ENCODE data around the gene RMRP. TPM values are rescaled to one million over a fixed set of nuclear protein-coding genes. Genes with fewer than 3 reads are reported as not detected.

Gene RMRP
- total and polyA plus RNA-seq, 2 experiments from 2014 or later: 15.3 to 8,626 TPM

GRCh38 chr9:35695943-35696401 lies 38.2 kb upstream of the RMRP start:
- no peaks in the 10 kb centered on the region for H3K27me3 ChIP-seq (ENCODE audit: insufficient read depth)
- H4K20me1 ChIP-seq (replicated peaks; ENCODE audit: insufficient read depth): no peaks in the 10 kb centered on the region
- Mint-ChIP-seq H3K9me3 (no peaks in the 10 kb centered on the region; the same call in 1 of the 3 replicates), H3K27me3 (ENCODE audit: insufficient read depth, low read depth, poor library complexity) (peaks cover 5% of the 10 kb centered on the region), H3K4me1 (peaks cover 9% of the 10 kb centered on the region), H3K36me3 (ENCODE audit: low read depth) (peaks cover 3% of the 10 kb centered on the region), H3K27ac (no peak overlapping the region), H3K4me3 (no peak overlapping the region)
- DNase-seq (ENCODE audit: low spot score) (no peak), ATAC-seq (no peak)
- H3K4me2 ChIP-seq: no peak overlapping the region
- peaks cover 19% of the 10 kb centered on the region; the same call in 1 of the 2 replicates for H3K36me3 ChIP-seq (ENCODE audit: insufficient read depth)
- TF ChIP-seq ETS1 (IDR thresholded peaks at IDR 0.05) (no peak), EZH2phosphoT487 (IDR thresholded peaks at IDR 0.05; ENCODE audit: unreplicated experiment) (no peak), REST (IDR thresholded peaks at IDR 0.05; ENCODE audit: unreplicated experiment) (no peak), STAT1 (IDR thresholded peaks at IDR 0.05; ENCODE audit: unreplicated experiment) (no peak), POLR2AphosphoS5 (IDR thresholded peaks at IDR 0.05; ENCODE audit: low read depth) (no peak), CTCF (conservative IDR thresholded peaks at IDR 0.05; ENCODE audit: low read depth in 2 of 2) (no peak)
- no peaks in the 10 kb centered on the region for H3K79me2 ChIP-seq (replicated peaks; ENCODE audit: insufficient read depth)
- no peaks in the 10 kb centered on the region for H3K4me1 ChIP-seq (ENCODE audit: insufficient read depth)
- H3K9me2 ChIP-seq (ENCODE audit: insufficient read depth): no peaks in the 10 kb centered on the region
- H3K4me3 ChIP-seq: no peak overlapping the region
- H3K27ac ChIP-seq (ENCODE audit: low read depth): no peak overlapping the region
- no peak overlapping the region for H2AFZ ChIP-seq
- peaks cover 6% of the 10 kb centered on the region for H3F3A ChIP-seq (replicated peaks; ENCODE audit: low read depth)

GRCh38 chr9:35691757-35692301 lies 34.0 kb upstream of the RMRP start:
- peak overlapping the region; percentile 95 for H3K4me3 Mint-ChIP-seq
- H3K36me3 ChIP-seq (ENCODE audit: insufficient read depth): no peaks in the 10 kb centered on the region
- no peak for TF ChIP-seq REST (IDR thresholded peaks at IDR 0.05; ENCODE audit: unreplicated experiment)
- TF ChIP-seq CTCF (conservative IDR thresholded peaks at IDR 0.05; ENCODE audit: low read depth in 2 of 2): peak; percentile 13 to 26; a peak in 3 of 4 replicates
- H3K79me2 ChIP-seq (replicated peaks; ENCODE audit: insufficient read depth): peaks cover 22% of the 10 kb centered on the region
- no peak overlapping the region for H3K27ac Mint-ChIP-seq
- H3K4me1 Mint-ChIP-seq: peaks cover 30% of the 10 kb centered on the region
- H3F3A ChIP-seq (replicated peaks; ENCODE audit: low read depth): peaks cover under 1% of the 10 kb centered on the region
- ATAC-seq (peak; percentile 3; the same call in 2 of the 3 replicates), DNase-seq (ENCODE audit: low spot score) (peak; percentile 64)
- H3K4me1 ChIP-seq (ENCODE audit: insufficient read depth): peaks cover 17% of the 10 kb centered on the region; the same call in 1 of the 2 replicates
- no peaks in the 10 kb centered on the region; the same call in 1 of the 3 replicates for H3K9me3 Mint-ChIP-seq
- H3K27me3 Mint-ChIP-seq (ENCODE audit: insufficient read depth, low read depth, poor library complexity): peaks cover 7% of the 10 kb centered on the region
- no peaks in the 10 kb centered on the region for H3K27me3 ChIP-seq (ENCODE audit: insufficient read depth)
- H3K4me3 ChIP-seq: peak overlapping the region; percentile 94; the same call in 1 of the 2 replicates
- H2AFZ ChIP-seq: no peak overlapping the region
- peaks cover 22% of the 10 kb centered on the region for H3K36me3 Mint-ChIP-seq (ENCODE audit: low read depth)
- no peak overlapping the region for H3K27ac ChIP-seq (ENCODE audit: low read depth)
- H4K20me1 ChIP-seq (replicated peaks; ENCODE audit: insufficient read depth): peaks cover 6% of the 10 kb centered on the region; the same call in 1 of the 2 replicates
- H3K9me2 ChIP-seq (ENCODE audit: insufficient read depth): no peaks in the 10 kb centered on the region
- H3K4me2 ChIP-seq: peak overlapping the region; percentile 96
